ENCODE results near the gene ALG9. TPM values are rescaled to one million over a fixed set of nuclear protein-coding genes. Genes with fewer than 3 reads are reported as not detected.

Gene ALG9
- total and polyA plus RNA-seq, 10 of the 15 experiments (the other 5 are each of a cell fraction or from before 2014, with no cell fraction given), result 10.8 to 41.6 (median 25.5) TPM

- POLR2A ChIA-PET, result interaction anchor here (0.6 to 1.1 kb wide), 2 partner anchors 167 to 543 kb away, joined by 3 read pairs; no protein-coding TSS in a partner anchor
- Histone ChIP-seq H3K9me3 (replicated peaks; ENCODE audit: control insufficient read depth, insufficient read depth, low read length) (no peaks in the 10 kb centered on the region), H3K4me3 (no peak overlapping the region), H2AFZ (ENCODE audit: control insufficient read depth, low read depth, low read length) (no peak overlapping the region), H3K4me2 (ENCODE audit: control insufficient read depth, insufficient read depth) (no peak overlapping the region), H4K20me1 (ENCODE audit: control insufficient read depth, insufficient read depth) (no peaks in the 10 kb centered on the region), H3K9ac (ENCODE audit: control insufficient read depth, insufficient read depth, low read length) (no peak overlapping the region), H3K27ac (ENCODE audit: control insufficient read depth, insufficient read depth) (no peak overlapping the region), H3K79me2 (ENCODE audit: control insufficient read depth, insufficient read depth, low read length) (peaks cover 9% of the 10 kb centered on the region), H3K4me1 (ENCODE audit: control insufficient read depth, insufficient read depth, low read length) (no peaks in the 10 kb centered on the region), H3K27me3 (replicated peaks in 1 of 2; ENCODE audit: control insufficient read depth in 2 of 2, insufficient read depth in 2 of 2, low read length in 1 of 2) (no peaks in the 10 kb centered on the region), H3K36me3 (ENCODE audit: control insufficient read depth in 2 of 2, insufficient read depth in 2 of 2, low read length in 1 of 2) (peaks cover 3 to 25% of the 10 kb centered on the region in 2 experiments)
- FAIRE-seq (no peak), DNase-seq (ENCODE audit: low read depth, low spot score) (no peak), ATAC-seq (no peak)
- RAD21 ChIA-PET (ENCODE audit: unreplicated experiment), result interaction anchor here (1.1 to 1.6 kb wide), 2 partner anchors 12 to 16 kb away, joined by 3 read pairs; no protein-coding TSS in a partner anchor
- TF ChIP-seq ZZZ3 (IDR thresholded peaks at IDR 0.05; ENCODE audit: control insufficient read depth, insufficient read length, low read depth), result no peak
- no peak for TF ChIP-seq TBL1XR1 (IDR thresholded peaks at IDR 0.05; ENCODE audit: low read depth, low read length)
- no peak for TF ChIP-seq ZNF384 (IDR thresholded peaks at IDR 0.05; ENCODE audit: borderline replicate concordance, low read depth, low read length)
- no peak for TF ChIP-seq MLLT1 (IDR thresholded peaks at IDR 0.05)
- no peak for TF ChIP-seq CREM (IDR thresholded peaks at IDR 0.05; ENCODE audit: low read depth)
- no peak for TF ChIP-seq CEBPZ (IDR thresholded peaks at IDR 0.05; ENCODE audit: low read depth, low read length)
- no peak for TF ChIP-seq MTA3 (IDR thresholded peaks at IDR 0.05; ENCODE audit: borderline replicate concordance, low read length)
- no peak for TF ChIP-seq HDAC6 (IDR thresholded peaks at IDR 0.05; ENCODE audit: unreplicated experiment)
- TF ChIP-seq MTA2 (IDR thresholded peaks at IDR 0.05; ENCODE audit: low read depth), result no peak
- no peak for TF ChIP-seq CTCF (IDR thresholded peaks at IDR 0.05 in 2 of 3, conservative IDR thresholded peaks at IDR 0.05 in 1 of 3; ENCODE audit: control insufficient read depth in 2 of 3, extremely low read depth in 1 of 3, insufficient read depth in 1 of 3, low read depth in 3 of 3, low read length in 3 of 3)
- no peak for TF ChIP-seq IKZF1 (conservative IDR thresholded peaks at IDR 0.05)
- TF ChIP-seq ESRRA (IDR thresholded peaks at IDR 0.05; ENCODE audit: low read length), result no peak
- no peak for TF ChIP-seq SPI1 (IDR thresholded peaks at IDR 0.05; ENCODE audit: borderline replicate concordance, insufficient read depth, low read depth, low read length)
- TF ChIP-seq ATF2 (IDR thresholded peaks at IDR 0.05; ENCODE audit: low read length), result no peak
- TF ChIP-seq SMC3 (IDR thresholded peaks at IDR 0.05; ENCODE audit: borderline replicate concordance, low read length), result no peak
- CTCF ChIA-PET, result interaction anchor here (10.3 to 13.4 kb wide), 2 partner anchors 17 to 156 kb away, joined by 170 to 174 read pairs; partner anchors contain the start of gene SIK2
- 79% methylated on average over 5 of the region's 5 CpGs for WGBS (ENCODE audit: insufficient coverage, insufficient replicate concordance, low lambda C conversion rate, missing lambda C conversion rate)
- SMC1A ChIA-PET (ENCODE audit: uncharacterized antibody, unreplicated experiment), result interaction anchor here (0.6 to 2.7 kb wide), 7 partner anchors 13 to 404 kb away, joined by 3 to 16 read pairs (median 4); no protein-coding TSS in a partner anchor
- BruUV-seq (replicated peaks), result no TSS peak
- intact Hi-C loops (cut with micrococcal nuclease; ENCODE audit: unreplicated experiment) (no loop called here), in situ Hi-C loops (cut with MboI) (no loop called here)
Observed at GRCh38 chr11:111759778-111760407, 111.5 kb downstream of the ALG9 start.

All from GM12878 (cell line).